Midbrain (tissue), 1 donor: ENCODE results near the gene CDK5R1.
A peak's percentile ranks its signal among the peaks of the same experiment; 100 is the strongest.
"Not testable (repeated sequence)": the region's sequence is repeated elsewhere in the genome, so short reads cannot be mapped to it uniquely, and the experiment has no call there.

Source experiments
- DNase-seq: peaks from one replicate; lab custom pipeline; 2025; lab: John Stamatoyannopoulos, UW

Gene CDK5R1

DNA sequence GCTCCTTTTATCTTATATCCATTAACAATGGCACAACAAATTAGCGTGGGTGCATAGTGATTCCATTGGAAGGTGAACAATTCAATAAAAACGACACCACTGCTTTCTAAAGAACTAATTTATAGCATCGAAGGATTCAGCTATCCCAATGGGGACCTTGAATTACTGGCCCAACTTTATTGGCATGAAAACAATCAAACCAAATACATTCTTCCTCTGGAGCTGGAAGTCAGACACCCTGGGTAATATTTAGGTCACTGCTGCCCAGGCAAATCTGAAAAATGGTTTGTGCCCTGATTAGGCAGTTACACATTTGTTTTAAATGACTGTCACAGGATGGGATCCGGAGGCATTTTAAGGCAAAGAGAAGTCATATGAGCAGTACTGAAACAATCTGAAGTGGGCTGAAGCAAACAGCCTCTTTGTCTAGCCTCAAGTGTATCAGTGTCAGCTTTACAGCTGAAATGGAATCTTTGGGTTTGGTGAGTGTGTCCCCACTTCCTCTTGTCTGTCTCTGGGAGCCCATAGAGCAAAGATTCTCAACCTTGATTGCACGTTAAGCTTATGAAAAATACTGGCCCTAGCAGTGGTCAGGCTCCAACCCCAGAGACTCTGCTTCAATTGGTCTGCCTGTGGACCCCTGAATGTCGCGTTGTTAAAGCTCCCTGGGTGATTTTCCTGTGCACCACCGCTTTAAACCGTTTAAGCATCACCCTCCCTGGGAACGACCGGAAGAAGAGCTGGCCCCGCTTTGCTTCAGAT is 30.3 kb downstream of the CDK5R1 start:
- peak; percentile 13 for DNase-seq

- no peak for DNase-seq
Observed at GRCh38 chr17:32517982-32518381, 31.2 kb downstream of the CDK5R1 start.

- no peak for DNase-seq
Observed at GRCh38 chr17:32518646-32519227, 31.9 kb downstream of the CDK5R1 start.

DNA sequence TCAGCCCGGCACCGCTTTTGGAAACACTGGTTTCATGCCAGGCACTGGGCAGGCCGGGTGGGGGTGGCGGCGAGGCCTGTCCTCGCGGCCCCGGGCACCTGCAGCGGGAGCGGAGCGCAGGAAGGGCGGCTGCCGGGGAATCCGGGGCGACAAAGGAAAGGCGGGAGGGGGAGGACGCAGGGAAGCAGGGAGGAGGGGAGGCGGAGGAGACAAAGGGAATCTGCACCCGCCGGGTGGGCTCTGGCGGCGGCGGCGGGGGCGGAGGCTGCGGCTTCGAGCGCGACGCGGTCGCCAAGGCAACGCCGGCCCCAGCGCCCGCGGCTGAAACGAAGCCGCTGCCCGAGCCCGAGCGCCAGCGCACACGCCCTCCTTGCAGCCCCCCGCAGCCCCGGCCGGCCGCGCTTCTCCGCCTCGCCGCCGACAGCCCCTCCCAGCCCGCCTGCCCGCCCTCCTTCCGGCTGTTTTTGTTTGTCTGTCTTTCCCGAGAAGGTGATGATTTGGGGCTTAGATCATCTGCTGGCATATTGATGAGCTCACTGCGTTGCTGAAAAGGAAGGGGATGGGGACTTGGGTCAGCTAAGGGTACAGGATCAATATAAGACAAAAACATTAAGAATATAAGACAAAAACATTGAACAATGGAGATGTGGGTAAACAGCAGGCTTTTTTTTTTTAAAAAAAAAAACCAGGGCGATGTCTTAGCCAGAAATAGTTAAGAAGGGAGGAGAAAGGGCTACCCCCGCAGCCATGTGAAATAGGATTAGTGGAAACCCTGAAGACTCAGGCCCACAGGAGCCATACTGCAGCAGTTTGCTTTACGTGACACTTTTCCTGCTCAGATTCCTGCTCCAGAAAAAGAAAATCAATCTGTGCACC is 32.7 kb downstream of the CDK5R1 start:
- peak; percentile 22 for DNase-seq

DNA sequence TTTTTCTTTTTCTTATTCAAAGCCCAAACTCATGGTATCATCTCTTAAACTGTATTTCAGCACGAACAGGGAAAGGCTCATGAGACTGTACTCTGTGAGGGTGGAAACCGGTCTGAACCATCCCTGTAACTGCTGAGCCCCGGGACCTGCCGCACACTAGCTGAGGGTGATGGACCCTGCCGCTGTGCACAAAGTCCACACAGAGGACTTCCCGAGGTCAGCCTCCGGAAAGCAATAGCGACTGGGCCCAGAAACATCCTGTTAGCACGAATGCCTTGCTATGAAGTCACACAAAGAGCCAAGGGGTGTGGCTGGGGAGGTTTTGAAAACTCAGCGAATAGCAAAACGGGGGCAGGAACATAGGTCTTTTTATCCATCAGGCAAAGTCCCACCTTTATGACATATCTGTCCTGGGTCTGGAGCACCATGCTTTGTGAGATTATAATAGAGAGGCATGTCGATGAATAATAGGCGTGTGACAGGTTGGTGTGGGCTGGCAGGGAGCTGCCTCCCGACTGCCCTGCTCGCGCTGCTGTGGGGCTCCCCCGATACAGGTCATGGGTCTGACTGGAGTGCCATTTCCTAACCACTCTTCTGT is 33.4 kb downstream of the CDK5R1 start:
- no peak for DNase-seq

DNA sequence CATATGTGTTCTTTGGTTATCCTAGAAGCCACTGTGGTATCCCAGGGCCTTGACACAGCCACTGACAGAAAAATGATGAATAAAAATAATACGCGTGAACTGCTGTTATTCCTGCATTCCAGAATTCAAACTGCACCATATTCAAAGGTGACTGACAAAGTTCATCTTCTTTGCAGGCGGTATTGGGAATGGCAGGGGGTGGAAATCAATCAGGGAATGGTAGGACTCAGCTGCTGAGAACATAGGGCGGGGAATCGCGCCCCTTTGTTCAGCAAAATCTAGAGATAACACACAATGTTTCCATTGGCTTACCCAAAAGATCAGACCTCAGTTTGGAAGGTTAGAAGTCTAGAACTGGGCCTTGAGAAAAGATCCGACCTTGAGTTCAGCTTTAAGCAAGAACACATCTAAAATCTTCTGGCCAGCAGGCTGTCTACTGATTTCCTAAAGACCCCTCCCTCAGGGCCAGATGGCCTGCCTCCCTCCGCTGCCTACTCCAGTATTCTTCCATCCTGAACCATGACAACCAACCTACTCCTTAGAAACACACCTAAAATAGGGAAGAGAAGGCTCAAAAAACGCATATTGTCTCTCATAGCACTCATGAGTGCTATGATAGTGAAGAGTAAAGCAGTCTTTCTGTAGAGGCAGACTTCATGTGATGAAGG is 34.1 kb downstream of the CDK5R1 start:
- DNase-seq: no peak

GRCh38 chr17:32523017-32523680 is 36.4 kb downstream of the CDK5R1 start:
- DNase-seq: no peak

- DNase-seq: no peak
Observed at GRCh38 chr17:32523827-32524552, 37.2 kb downstream of the CDK5R1 start.

DNA sequence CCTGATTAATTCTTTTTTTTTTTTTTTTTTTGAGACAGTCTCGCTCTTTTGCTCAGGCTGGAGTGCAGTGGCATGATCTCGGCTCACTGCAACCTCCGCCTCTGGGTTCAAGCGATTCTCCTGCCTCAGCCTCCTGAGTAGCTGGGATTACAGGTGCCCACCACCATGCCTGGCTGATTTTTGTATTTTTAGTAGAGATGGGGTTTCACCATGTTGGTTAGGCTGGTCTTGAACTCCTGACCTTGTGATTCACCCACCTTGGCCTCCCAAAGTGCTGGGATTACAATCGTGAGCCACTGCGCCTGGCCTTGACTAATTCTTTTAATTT is 37.7 kb downstream of the CDK5R1 start:
- not testable (repeated sequence) for DNase-seq

DNA sequence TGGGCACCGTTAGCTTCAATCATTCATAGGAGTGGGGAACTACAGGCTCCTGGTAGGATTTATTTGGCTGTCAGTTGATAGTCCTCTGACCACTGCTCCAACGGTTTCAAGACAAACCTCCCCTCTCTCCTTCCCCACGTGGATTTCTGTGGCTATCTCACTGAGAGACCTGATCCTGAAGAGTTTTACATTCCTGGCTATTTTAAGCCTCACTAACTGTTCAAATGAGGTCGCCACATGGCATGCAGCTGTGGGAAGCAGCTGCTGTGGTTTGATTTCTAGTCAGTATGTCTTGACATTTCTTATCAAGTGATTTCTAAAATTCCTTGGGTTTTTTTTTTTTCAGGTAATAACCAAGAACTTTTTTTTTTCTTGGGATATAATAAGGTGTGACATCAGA is 38.3 kb downstream of the CDK5R1 start:
- DNase-seq: no peak

- DNase-seq: no peak
Observed at GRCh38 chr17:32527146-32527545, 40.4 kb downstream of the CDK5R1 start.

GRCh38 chr17:32528825-32529224 is 42.0 kb downstream of the CDK5R1 start:
- no peak for DNase-seq

- DNase-seq: no peak
Observed at GRCh38 chr17:32529604-32530003, 42.8 kb downstream of the CDK5R1 start.

DNA sequence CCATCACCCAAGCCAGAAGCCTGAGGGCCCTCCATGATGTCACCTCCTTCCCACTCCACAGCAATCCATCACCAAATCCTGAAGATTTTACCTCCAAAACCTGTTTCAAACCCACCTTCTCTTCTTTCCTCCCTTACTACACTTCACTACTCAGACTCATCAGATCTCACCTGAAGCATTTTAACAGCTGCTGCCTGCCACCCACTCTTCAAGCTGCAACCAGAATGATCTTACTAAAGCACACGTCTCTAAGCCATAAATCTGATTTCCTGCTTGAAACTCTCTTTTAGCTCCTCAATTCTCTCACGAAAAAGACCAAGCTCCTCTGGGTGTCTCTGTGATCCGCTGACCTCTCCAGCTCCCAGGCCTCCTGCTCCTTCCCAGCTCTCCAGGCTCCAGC is 46.5 kb downstream of the CDK5R1 start:
- DNase-seq: no peak

- no peak for DNase-seq
Observed at GRCh38 chr17:32536736-32537643, 50.2 kb downstream of the CDK5R1 start.
